SK-N-SH (cell line): ENCODE data around the gene GHRL. TPM values are rescaled to one million over a fixed set of nuclear protein-coding genes. Genes with fewer than 3 reads are reported as not detected.

ENCODE experiments used
- CTCF ChIA-PET: fragments of 300-600, 350-600 bp; formaldehyde crosslinking; extraction: SDS; loops from one replicate; lab custom pipeline; 2021; lab: Yijun Ruan, JAX
- POLR2A ChIA-PET: fragments of 350-600 bp; sonication (Branson Sonifier 250); formaldehyde crosslinking; extraction: SDS; loops from one replicate; lab custom pipeline; 2020; ENCODE audit warnings: antibody characterized with exemption, inconsistent platforms; lab: Yijun Ruan, JAX
- DNase-seq: peaks from one replicate; pipeline ENCODE4 v3.0.0; 2012
- H2AFZ ChIP-seq: fragments of 200-600 bp; sonication (generic); 2 replicates; pipeline ENCODE4 v1.8.1; 2016; ENCODE audit warnings: antibody characterized with exemption, mild to moderate bottlenecking, low read depth
- H3F3A ChIP-seq: fragments of 200-600 bp; sonication (generic); replicated peaks from 2 replicates; pipeline ENCODE3; 2016; ENCODE audit warnings: antibody characterized with exemption, mild to moderate bottlenecking; ENCODE audit not compliant: insufficient read depth
- H3K27ac ChIP-seq, 2 experiments: fragments of 200-500 bp in 1 of 2; fragments of 200-600 bp in 1 of 2; sonication (Bioruptor generic) in 1 of 2; sonication (generic), shearing (Covaris generic) in 1 of 2; 2 replicates each; pipeline versions ENCODE4 v1.5.1 to v1.6.1; 2014 to 2016; ENCODE audit warnings: low read depth in 2 of 2, inconsistent platforms in 1 of 2, low read length in 1 of 2, mild to moderate bottlenecking in 1 of 2, mixed read lengths in 1 of 2
- H3K27me3 ChIP-seq: fragments of 200-600 bp; sonication (generic), shearing (Covaris generic); 2 replicates; pipeline ENCODE4 v1.6.1; 2016; ENCODE audit warnings: mixed run types; ENCODE audit not compliant: insufficient read depth
- H3K36me3 ChIP-seq, 2 experiments: fragments of 200-500 bp in 1 of 2; fragments of 200-600 bp in 1 of 2; sonication (Bioruptor generic) in 1 of 2; sonication (generic) in 1 of 2; replicated peaks in 1 of 2; 2 replicates each; pipeline versions ENCODE3 to v1.5.1; 2014 to 2016; ENCODE audit warnings: low read length in 1 of 2, mild to moderate bottlenecking in 1 of 2; ENCODE audit not compliant: insufficient read depth in 2 of 2, control insufficient read depth in 1 of 2
- H3K4me1 ChIP-seq, 2 experiments: fragments of 200-500 bp in 1 of 2; fragments of 200-600 bp in 1 of 2; sonication (Bioruptor generic) in 1 of 2; sonication (generic), shearing (Covaris generic) in 1 of 2; 2 replicates each; pipeline versions ENCODE4 v1.5.1 to v1.6.1; 2014 to 2016; ENCODE audit warnings: low read depth in 1 of 2, low read length in 1 of 2, mixed run types in 1 of 2; ENCODE audit not compliant: insufficient read depth in 2 of 2, control insufficient read depth in 1 of 2
- H3K4me2 ChIP-seq: fragments of 200-600 bp; sonication (generic), shearing (Covaris generic); 2 replicates; pipeline ENCODE4 v1.6.1; 2017; ENCODE audit warnings: mixed run types
- H3K4me3 ChIP-seq, 2 experiments: fragments of 200-500 bp in 1 of 2; fragments of 200-600 bp in 1 of 2; sonication (Bioruptor generic) in 1 of 2; sonication (generic), shearing (Covaris generic) in 1 of 2; 2 replicates each; pipeline versions ENCODE4 v1.5.1 to v1.8.1; 2014 to 2016; ENCODE audit warnings: low read depth in 2 of 2, inconsistent platforms in 1 of 2, low read length in 1 of 2, mild to moderate bottlenecking in 1 of 2, mixed read lengths in 1 of 2, moderate library complexity in 1 of 2
- H3K79me2 ChIP-seq: fragments of 200-600 bp; sonication (generic); 2 replicates; pipeline ENCODE4 v1.8.1; 2017; ENCODE audit warnings: mild to moderate bottlenecking; ENCODE audit not compliant: insufficient read depth
- H3K9ac ChIP-seq: fragments of 200-600 bp; sonication (generic); 2 replicates; pipeline ENCODE4 v1.6.1; 2017; ENCODE audit warnings: mixed run types
- H3K9me2 ChIP-seq: fragments of 200-600 bp; sonication (generic); 2 replicates; pipeline ENCODE4 v1.6.1; 2017; ENCODE audit warnings: mixed run types
- H3K9me3 ChIP-seq: fragments of 200-600 bp; sonication (generic); 2 replicates; pipeline ENCODE4 v1.6.1; 2017; ENCODE audit warnings: mixed run types, mild to moderate bottlenecking, moderate library complexity
- H4K20me1 ChIP-seq: fragments of 200-600 bp; sonication (generic); 2 replicates; pipeline ENCODE4 v1.6.1; 2017; ENCODE audit warnings: mild to moderate bottlenecking, mixed run types; ENCODE audit not compliant: insufficient read depth
- EP300 ChIP-seq, 2 experiments: IDR thresholded peaks; 2 replicates each; pipeline versions ENCODE4 v1.4.0 to v1.6.1; 2012; ENCODE audit warnings: borderline replicate concordance in 1 of 2, low read depth in 1 of 2, low read length in 1 of 2
- EZH2phosphoT487 ChIP-seq: fragments of 200-600 bp; sonication (generic); IDR thresholded peaks from 2 replicates; pipeline ENCODE4 v1.6.1; 2017; ENCODE audit warnings: low read depth, mixed run types, mild to moderate bottlenecking, antibody characterized with exemption, moderate library complexity, borderline replicate concordance
- FOSL2 ChIP-seq: IDR thresholded peaks from 2 replicates; pipeline ENCODE4 v1.4.0; 2012; ENCODE audit warnings: low read depth, mild to moderate bottlenecking, moderate library complexity, borderline replicate concordance
- FOXM1 ChIP-seq: IDR thresholded peaks from 2 replicates; pipeline ENCODE4 v1.4.0; 2012; ENCODE audit warnings: low read depth, mild to moderate bottlenecking
- GATA2 ChIP-seq: sonication (generic); formaldehyde crosslinking; IDR thresholded peaks from 2 replicates; pipeline ENCODE4 v1.5.0; 2020; ENCODE audit warnings: mild to moderate bottlenecking, missing genetic modification reagents
- POLR2AphosphoS5 ChIP-seq: IDR thresholded peaks from 2 replicates; pipeline ENCODE4 v1.6.1; 2012; ENCODE audit warnings: low read depth, low read length
- RXRA ChIP-seq: IDR thresholded peaks from 2 replicates; pipeline ENCODE4 v1.4.0; 2012; ENCODE audit warnings: low read depth, mild to moderate bottlenecking, borderline replicate concordance
- TEAD4 ChIP-seq: IDR thresholded peaks from 2 replicates; pipeline ENCODE4 v1.4.0; 2012; ENCODE audit warnings: mild to moderate bottlenecking, borderline replicate concordance; ENCODE audit not compliant: insufficient read depth
- YY1 ChIP-seq: IDR thresholded peaks from 2 replicates; pipeline ENCODE4 v1.4.0; 2012; ENCODE audit warnings: low read depth, mild to moderate bottlenecking
- WGBS: methylation state at CpG from one replicate; pipeline ENCODE4 v1.1.6; 2017; ENCODE audit warnings: low lambda C conversion rate; 5-methylcytosine and 5-hydroxymethylcytosine counted together
- polyA plus RNA-seq, 3 experiments: library from polyadenylated mRNA; depleted of rRNA; stranded (reverse); fragments of >200 nt; gene quantifications; 2 replicates each; pipeline ENCODE4 v1.2.3, GENCODE V29; 2012
- TF ChIP-seq, protein P1 (sequence below): IDR thresholded peaks from 2 replicates; pipeline ENCODE4 v1.4.0; 2012; ENCODE audit warnings: low read depth, borderline replicate concordance
- TF ChIP-seq, protein P2 (sequence below): IDR thresholded peaks from 2 replicates; pipeline ENCODE4; 2012
- TF ChIP-seq, protein P3 (sequence below): fragments of 150-350 bp; IDR thresholded peaks from 2 replicates; pipeline ENCODE4 v1.6.1; 2017; ENCODE audit warnings: antibody characterized with exemption, low read length, low read depth, borderline replicate concordance

GHRL gene
- polyA plus RNA-seq, 1 of the 3 experiments (the other 2 are of a cell fraction) = not detected

DNA sequence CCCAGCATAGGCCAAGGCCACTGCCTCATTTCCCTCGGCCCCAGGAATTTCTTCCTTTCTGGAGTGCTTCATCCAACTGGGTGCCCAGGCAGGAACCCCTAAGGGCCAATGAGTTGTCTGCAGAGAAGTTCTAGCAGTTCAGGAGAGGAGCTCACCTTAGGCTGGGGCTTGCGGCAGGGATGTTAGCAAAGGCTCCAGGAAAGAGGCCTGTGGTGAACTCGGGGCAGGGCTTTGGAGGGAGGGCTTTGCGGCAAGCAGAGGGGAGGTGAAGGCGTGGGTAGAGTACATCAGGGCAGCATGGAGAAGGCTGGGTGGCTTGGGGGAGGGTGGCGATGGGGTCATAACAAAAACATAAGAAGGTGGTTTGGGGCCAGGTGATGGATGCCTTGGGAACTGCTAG, 1.1 kb downstream of the GHRL start:
- Histone ChIP-seq H3K9me3 (no peaks in the 10 kb centered on the region), H3K79me2 (no peaks in the 10 kb centered on the region), H3K27me3 (no peaks in the 10 kb centered on the region), H3K4me2 (no peak overlapping the region), H2AFZ (no peak overlapping the region), H3K36me3 (peaks cover 17 to 23% of the 10 kb centered on the region in 2 experiments), H3K9ac (no peak overlapping the region), H3K27ac (no peak overlapping the region), H4K20me1 (no peaks in the 10 kb centered on the region), H3K4me1 (peaks cover 0 to 6% of the 10 kb centered on the region in 2 experiments; a peak in 2 of 4 replicates), H3F3A (peaks cover 9% of the 10 kb centered on the region), H3K9me2 (no peaks in the 10 kb centered on the region), H3K4me3 (no peak overlapping the region)
- TF ChIP-seq, protein P1, sequence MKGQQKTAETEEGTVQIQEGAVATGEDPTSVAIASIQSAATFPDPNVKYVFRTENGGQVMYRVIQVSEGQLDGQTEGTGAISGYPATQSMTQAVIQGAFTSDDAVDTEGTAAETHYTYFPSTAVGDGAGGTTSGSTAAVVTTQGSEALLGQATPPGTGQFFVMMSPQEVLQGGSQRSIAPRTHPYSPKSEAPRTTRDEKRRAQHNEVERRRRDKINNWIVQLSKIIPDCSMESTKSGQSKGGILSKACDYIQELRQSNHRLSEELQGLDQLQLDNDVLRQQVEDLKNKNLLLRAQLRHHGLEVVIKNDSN = no peak
- TF ChIP-seq RXRA (no peak), POLR2AphosphoS5 (no peak), EZH2phosphoT487 (no peak), YY1 (no peak), FOXM1 (no peak), EP300 (IDR thresholded peaks at IDR 0.05; ENCODE audit: borderline replicate concordance in 1 of 2, low read depth in 1 of 2, low read length in 1 of 2) (no peak)
- TF ChIP-seq, protein P2, sequence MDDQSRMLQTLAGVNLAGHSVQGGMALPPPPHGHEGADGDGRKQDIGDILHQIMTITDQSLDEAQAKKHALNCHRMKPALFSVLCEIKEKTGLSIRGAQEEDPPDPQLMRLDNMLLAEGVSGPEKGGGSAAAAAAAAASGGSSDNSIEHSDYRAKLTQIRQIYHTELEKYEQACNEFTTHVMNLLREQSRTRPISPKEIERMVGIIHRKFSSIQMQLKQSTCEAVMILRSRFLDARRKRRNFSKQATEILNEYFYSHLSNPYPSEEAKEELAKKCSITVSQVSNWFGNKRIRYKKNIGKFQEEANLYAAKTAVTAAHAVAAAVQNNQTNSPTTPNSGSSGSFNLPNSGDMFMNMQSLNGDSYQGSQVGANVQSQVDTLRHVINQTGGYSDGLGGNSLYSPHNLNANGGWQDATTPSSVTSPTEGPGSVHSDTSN = no peak
- no peak for DNase-seq
- ChIA-PET CTCF (interaction anchor here (0.6 to 1.2 kb wide), 2 partner anchors 15 to 53 kb away, joined by 3 read pairs; no protein-coding TSS in a partner anchor), POLR2A (no interaction called here)
- 91% methylated on average over 6 of the region's 6 CpGs for WGBS

DNA sequence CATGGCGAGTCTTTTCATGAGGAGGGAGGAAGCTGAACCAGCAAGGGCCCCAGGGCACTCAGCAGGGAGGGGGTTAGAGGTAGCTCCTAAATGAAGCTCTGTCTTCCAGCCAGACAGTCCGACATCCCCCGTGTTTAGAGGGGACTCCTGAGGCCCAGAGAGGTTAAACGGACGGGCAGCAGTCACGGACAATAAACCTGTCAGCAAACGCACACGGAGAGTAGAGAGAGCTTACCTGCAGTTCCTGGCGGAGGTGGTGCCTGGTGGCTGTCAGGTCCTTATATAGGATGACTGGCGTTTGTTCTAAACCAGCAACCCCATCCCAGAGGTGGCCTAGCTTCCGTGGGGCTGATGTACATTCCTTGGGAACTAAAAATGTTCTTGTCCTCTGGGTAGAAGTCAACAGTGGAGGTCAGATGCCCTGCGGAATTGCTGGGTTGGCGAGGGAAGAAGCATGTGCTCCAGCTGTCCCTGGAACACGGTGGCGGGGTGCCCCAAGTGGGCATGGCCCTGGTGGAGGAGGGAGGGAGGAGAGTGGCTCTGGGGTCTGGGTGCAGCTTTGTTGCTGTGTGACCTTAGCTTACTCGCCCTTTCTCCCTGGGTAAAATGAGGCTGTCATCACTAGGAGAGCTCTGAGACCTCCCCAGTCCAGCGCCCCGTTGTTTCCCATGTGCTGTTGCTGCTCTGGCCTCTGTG, 2.1 kb downstream of the GHRL start:
- CTCF ChIA-PET = interaction anchor here (0.9 to 1.4 kb wide), 5 partner anchors 15 to 448 kb away, joined by 3 to 5 read pairs (median 3); no protein-coding TSS in a partner anchor
- Histone ChIP-seq H3K36me3 (peaks cover 12 to 23% of the 10 kb centered on the region in 2 experiments), H3K9me2 (no peaks in the 10 kb centered on the region), H3K4me3 (no peak overlapping the region), H3K4me2 (no peak overlapping the region), H3K79me2 (no peaks in the 10 kb centered on the region), H3K27ac (no peak overlapping the region), H3K4me1 (peaks cover 0 to 6% of the 10 kb centered on the region in 2 experiments; a peak in 2 of 4 replicates), H4K20me1 (no peaks in the 10 kb centered on the region), H3K27me3 (no peaks in the 10 kb centered on the region), H3K9me3 (no peaks in the 10 kb centered on the region), H3F3A (peaks cover 7% of the 10 kb centered on the region), H3K9ac (no peak overlapping the region), H2AFZ (no peak overlapping the region)
- POLR2A ChIA-PET = no interaction called here
- 93% methylated on average over 14 of the region's 18 CpGs for WGBS
- no peak for DNase-seq
- no peak for TF ChIP-seq TEAD4
- TF ChIP-seq GATA2 = no peak
- no peak for TF ChIP-seq FOSL2
- TF ChIP-seq, protein P3, sequence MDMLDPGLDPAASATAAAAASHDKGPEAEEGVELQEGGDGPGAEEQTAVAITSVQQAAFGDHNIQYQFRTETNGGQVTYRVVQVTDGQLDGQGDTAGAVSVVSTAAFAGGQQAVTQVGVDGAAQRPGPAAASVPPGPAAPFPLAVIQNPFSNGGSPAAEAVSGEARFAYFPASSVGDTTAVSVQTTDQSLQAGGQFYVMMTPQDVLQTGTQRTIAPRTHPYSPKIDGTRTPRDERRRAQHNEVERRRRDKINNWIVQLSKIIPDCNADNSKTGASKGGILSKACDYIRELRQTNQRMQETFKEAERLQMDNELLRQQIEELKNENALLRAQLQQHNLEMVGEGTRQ = no peak
- no peak for TF ChIP-seq YY1
